Kasumi-1 (cell line): ENCODE measurements around the gene TTF2.
"Not testable (repeated sequence)": the region's sequence is repeated elsewhere in the genome, so short reads cannot be mapped to it uniquely, and the experiment has no call there.

Source experiments
- DNase-seq, 2 experiments: peaks; one replicate each; lab custom pipeline; 2025; lab: John Stamatoyannopoulos, UW

Gene TTF2

DNA sequence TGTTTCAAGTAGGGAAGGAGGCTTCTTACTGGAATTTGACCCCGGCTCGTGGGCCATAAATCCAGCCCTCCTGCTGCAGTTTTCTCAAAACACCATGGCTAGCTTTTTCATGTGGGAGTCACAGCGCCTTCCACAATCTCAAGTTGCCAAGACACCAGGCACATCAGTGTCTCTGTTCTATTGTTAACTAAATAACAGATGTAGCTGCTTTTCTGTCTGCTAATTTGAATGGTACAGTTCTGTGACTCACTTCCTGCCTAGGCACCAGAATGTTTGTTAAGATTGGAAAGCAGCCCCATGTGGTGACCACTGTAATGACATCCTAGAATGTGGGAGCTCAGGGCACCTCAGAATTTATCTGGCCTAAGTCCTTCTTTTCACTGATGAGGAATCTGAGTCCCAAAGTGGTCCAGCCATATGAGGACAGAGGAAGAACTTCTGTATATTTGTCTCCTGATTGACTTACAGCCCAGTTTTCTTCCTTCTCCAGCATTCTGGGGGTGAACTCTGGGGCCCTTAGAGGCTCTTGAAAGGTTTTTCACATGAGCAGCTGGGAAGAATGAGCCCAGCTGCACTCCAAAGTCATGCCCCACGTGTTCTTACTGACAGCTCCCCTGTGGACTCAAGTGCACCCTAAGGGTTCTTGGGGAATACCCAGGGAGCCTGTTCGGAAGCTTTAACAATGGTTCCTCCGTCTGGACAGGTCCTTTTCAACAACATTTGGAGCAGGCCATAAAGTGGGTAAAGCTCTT, 33.9 kb downstream of the TTF2 start:
- peak; percentile 62 to 66 for DNase-seq

DNA sequence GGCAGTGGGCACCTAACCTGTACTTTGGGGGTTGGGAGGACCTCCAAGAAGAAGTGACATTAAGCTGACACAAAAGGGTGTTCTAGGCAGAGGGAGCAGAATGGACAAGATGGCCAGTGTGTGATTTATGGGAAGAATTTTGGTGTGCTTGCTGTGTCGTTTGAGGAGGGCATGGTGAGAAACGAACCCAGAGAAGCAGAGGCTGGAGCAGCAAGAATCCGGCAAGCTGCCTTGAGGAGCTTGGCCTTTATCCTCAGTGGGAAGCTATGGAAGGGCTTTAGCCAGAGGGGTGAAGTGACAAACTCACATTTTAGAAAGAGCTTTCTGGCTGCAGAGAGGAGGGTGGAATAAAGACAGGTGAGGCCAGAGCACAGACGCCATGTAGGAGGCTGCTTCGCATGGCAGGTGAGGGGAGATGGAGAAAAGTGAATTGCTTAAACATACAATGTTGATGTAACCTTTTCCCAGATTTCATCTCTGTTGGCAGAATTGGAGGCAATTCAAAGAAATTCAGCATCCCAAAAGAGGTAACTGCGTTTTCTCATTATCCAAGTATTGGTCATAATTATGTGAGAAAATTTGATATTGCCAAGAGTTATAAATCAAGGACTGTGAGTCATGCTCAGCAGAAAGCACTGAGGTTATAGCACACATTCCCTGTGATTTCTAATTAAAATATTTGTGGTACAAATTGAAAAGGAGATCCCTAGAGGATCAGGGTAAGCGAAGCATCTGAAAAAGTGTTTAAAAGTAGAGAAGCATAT, 34.9 kb downstream of the TTF2 start:
- DNase-seq, result no peak

DNA sequence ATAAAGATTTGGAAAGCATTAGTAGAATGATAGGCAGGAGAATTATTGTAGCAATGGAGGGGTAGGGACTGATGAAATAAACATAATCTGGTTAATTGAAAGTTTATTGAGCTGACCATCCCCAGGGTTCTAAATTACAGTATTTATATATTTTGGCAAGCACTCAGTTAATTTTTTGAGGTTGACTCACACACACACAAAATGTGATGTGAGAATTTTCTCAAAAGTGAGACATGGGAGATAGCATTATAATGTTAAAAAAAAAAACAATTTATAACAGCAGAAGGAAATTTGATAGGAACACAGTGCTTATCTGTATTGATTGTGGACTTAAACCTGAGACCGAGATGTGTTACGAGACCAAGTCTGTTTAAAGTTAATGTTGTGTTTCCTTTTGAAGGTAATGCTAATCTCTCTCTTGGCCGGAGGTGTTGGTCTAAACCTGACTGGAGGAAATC, 36.9 kb downstream of the TTF2 start:
- no peak for DNase-seq

DNA sequence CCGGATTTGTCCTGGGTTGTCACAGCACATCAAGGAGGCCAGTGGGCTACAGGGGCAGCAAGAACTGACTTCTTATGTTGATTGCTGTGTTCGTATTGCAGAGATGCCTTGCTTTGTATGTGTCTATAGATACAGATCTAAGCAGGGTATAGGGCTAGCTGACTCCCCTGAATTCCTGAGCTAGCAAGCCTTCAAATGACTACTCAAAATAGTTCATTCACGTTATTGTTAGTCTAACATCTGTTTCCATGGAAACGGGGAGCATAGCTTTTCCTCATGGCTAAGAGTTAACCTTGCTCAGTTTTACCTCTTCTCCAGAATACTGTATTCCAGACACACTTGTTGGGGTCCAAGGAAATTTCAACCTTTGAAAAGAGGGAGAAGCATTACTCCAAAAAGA, 37.3 kb downstream of the TTF2 start:
- no peak for DNase-seq

DNA sequence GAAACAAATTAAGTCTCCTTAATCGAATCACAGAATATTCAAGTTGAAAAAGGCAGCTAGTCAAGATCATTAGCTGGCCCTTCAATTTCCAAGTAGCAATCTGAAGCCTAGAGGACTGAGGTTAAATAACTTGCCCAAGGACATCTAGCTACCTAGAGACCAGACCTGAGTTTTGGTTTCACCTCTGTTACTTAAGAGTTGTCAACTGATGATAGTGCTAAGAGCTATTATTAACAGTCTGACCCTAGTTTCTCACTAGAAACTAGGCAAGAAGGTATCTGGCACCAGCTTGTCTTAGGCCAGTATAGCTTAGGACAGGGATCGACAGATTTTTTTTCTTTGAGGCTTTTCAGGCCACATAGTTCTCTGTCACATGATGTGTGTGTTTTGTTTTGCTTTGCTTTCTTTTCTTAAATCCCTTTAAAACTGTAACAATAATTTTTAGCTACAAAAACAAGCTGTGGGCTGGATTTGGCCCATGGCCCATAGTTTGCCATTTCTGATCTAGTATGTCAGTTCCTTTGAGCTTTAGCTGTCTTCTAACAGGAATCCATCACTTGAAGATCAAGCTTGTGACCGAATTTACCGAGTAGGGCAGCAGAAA, 38.3 kb downstream of the TTF2 start:
- no peak for DNase-seq

DNA sequence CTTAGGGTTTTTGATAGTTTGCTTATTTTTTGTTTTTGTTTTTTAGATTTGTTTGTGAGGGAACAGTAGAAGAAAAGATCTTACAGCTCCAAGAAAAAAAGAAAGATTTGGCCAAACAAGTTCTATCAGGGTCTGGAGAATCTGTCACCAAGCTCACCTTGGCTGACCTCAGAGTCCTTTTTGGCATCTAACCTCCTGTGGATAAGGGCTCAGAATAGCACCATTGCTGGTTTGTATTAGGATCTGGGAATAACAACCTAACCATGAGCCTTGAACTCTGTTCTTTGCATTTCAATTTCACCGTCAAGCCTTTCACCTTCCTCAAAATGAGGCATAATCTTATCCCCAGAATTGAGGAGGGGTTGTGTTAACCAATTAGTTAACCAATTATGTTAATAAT, 41.2 kb downstream of the TTF2 start:
- no peak for DNase-seq

DNA sequence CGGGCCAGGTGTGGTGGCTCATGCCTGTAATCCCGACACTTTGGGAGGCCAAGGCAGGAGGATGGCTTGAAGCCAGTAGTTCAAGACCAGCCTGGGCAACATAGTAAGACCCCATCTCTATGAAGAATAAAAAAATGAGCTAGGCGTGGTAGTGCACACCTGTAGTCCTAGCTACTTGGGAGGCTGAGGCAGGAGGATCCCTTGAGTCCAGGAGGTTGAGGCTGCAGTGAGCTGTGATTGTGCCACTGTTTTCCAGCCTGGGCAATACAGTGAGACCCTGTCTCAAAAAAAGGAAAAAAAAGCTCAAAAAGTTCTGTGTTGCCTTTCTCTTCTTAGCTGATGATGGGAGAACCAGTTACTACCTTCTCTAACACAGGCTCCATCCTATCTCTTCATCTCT, 41.7 kb downstream of the TTF2 start:
- not testable (repeated sequence) for DNase-seq

DNA sequence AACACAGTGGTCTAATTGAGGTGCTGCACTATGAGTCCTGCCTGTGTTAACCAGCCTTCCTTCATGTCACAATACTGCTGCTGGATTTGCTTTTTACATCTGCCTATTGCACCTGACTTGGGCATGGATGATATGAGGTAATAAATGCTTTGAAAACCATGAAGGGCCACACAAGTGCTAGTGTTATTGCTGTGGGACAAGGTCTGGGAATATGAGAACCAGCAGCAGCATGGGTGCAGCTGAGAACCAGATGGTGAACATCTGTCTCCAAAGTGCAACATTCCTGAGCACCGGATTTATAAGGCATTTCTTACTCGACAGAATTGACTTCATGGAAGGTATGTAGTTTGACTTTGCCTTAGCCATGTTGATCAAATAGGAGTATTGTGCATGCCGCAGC, 44.9 kb downstream of the TTF2 start:
- DNase-seq, result no peak

DNA sequence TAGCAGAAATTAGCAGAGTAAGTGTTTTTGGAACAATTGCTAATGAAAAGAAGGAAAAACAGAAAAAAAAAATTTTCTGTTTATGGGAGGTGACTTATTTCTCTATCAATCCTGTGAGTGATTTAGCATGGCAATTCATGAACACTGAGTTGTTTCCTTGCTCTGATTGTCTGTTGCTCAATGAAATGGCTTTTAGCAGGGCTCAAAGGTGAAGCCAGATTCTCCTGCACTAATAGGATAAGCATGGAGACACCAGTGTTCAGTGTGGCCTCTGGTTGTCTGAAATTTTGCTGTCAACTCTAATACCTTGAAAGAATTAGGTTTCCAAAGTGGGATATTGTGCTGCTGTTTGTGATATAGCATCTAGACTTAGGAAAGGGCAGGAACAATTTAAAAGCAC, 45.6 kb downstream of the TTF2 start:
- DNase-seq, result no peak

DNA sequence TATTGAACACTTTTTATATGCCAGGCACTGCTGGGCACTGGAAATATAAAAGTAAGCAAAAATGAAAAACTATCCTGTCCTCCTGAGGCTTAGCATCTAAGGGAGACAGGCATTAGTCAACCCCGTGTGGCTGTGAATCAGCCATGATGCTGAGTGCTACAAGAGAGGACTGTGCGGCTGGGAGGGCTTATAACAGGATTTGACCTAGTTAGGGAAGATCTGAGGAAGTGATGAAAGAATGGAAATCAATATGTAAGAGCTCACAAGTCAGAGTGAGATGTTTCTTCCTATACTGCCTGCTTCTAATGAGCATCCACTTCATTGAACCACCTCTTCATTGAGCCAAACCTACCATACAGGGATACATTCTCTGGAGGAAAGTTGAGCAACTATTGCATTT, 46.4 kb downstream of the TTF2 start:
- no peak for DNase-seq

DNA sequence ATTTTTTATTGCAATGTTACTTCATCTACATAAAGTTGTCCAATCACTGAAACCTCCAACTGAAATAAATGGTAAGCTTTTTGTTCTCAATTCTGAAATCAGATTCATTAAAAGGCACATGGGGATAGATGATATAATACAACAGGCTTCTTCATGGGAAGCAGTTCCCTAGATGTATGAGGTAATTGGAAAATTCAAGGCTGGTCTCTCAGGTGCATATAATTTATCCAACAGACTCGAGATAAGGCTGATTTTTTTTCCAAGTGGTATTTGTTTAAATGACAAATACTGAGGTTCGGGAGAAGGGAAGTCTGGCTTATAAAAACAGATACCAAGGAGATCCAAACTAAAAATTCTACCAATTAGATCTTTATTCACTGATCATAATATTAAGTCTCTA, 47.2 kb downstream of the TTF2 start:
- no peak for DNase-seq

DNA sequence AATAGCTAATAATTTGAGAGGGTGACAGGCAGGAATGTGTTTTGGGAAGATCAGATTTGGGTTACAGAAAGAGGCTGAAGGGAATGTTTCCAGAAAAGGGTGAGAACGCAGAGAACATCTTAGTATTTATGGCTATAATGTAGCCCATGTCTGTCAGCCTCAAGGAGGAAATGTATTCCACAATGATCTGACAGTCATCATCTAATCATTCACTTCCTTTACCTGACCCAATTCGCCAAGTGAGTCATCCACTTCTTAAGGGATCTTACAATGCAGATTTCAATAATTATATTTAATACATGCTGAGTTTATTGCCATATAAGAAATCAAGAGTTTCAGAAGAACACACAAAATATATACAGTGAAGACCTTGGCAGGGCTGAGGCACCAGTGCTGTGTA, 50.6 kb downstream of the TTF2 start:
- no peak for DNase-seq

DNA sequence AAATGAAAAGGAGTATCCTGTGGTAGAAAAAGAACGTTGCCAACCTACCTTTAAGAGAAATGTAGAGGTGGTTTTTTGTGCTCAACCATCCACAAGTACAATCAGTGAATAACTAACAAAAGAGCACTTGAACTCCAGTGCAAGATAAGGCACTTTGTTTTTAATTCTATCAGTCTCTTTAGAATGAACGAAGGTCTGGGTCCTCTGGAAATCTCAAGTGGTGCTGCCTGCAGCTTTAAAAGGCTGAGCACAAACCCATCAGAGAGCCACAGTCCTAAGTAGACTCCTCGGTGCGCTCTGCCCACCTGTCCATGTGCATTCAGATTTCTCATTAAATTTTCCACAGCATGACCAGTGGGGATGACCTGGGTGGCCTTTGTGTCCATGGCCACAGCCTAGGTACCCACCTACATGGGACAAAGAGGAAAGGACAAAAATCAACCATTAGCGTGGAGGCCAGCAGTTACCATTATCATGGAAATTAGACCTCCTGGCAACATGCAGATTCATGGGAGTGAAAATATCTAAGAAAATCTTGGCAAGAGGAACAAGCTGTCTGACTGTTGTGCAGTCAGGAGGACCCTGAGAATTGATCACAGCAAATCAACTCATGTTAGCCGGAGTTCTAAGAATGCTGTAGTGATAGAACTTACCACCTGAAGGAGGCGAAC, 52.1 kb downstream of the TTF2 start:
- DNase-seq, result no peak

DNA sequence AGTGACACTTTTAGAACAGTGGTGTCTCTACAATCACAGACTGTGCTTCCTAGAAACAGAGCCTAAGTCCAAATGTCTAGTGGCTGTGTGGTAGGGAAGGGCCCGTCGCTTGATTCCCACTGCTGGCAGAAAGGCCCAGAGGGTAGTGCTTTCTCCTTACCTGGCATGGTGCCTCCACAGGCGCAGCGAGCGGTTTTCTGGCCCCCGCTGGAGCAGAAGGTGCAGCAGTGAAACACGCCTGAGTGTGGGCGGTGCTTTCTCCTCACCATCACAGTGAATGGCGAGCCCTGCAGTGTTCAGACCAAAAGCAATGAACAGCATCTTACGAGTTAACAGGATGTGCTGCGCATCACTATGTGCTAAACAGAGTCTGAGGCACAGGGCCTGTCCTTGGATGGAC, 53.1 kb downstream of the TTF2 start:
- no peak for DNase-seq

DNA sequence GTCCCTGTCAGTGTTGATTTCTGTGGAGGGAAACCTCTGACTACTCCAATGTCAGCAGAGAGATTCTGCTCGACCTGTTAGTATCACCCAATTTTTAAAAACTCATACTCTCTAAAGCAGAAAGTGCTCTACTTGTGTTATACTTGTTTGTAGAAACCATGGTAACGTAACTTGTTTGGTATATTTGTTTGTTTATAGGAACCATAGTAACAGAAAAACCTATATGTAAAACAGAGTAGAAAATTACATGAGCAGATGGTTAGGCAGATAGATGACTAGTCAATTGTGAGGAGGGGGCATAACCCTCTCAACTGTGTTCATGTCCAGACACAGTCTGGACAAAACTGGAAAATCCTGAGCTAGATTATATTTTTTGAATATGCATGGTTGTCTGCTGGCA, 54.8 kb downstream of the TTF2 start:
- DNase-seq, result no peak

DNA sequence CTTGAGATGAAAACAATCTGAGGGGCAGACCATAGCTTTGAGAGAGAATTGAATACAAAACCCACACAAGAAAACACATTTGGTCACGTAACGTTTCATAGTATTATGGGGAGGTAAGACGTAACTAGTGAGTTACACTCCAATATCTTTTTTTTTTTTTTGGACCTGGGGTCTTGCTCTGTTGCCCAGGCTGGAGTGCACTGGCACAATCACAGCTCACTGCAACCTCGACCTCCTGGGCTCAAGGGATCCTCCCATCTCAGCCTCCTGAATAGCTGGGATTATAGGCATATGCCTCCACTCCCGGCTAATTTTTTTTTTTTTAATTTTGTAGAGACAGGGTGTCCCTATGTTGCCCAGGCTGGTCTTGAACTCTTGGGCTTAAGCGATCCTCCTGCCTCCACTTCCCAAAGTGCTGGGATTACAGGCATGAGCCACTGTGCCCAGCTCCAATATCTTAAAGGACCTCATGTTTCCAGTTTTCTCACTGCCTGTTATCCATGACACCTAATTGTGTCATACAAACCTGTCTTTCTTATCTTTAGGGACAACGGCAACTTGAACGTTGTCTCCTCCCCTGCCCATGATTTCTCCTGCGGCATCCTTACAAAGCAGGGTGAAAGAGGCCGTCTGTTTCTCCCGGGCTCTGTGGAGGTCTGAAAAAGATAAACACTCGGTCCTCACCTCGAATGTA, 56.1 kb downstream of the TTF2 start:
- no peak for DNase-seq

DNA sequence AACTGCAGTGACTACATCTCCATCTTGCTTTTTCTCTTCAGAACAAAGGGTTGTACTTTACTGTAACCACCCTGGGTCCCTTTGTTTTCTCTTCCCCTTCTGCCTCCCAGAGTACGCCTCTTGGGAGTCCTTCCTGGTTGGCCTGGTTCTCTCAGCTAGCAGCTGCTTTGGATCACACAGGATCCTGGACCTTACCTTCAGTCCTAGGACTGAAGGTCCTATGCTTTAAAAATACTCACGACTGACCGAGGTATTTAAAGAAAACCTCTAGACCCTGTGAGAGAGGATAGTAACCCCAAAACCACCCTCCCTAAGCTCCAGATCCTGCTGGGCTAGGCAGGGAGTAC, 56.6 kb downstream of the TTF2 start:
- DNase-seq, result no peak

DNA sequence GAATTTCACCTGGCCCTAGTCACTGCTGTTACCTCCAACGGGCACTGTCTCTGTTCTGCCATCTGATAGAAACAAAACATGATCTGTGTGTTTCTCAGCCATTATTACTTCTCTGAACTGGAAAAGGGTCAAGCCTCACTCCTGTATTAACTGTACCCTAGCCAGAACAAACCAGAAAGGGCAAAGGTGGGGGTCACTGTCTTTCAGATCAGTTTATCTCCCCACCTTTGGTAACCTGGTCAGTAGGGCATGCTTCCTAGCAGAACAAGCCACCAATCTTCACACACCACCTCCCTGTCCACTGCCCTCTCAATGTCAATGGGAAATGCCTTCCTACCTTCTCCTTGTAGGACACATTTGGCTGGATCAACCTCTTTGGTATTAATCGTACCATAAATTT, 57.6 kb downstream of the TTF2 start:
- DNase-seq, result no peak

DNA sequence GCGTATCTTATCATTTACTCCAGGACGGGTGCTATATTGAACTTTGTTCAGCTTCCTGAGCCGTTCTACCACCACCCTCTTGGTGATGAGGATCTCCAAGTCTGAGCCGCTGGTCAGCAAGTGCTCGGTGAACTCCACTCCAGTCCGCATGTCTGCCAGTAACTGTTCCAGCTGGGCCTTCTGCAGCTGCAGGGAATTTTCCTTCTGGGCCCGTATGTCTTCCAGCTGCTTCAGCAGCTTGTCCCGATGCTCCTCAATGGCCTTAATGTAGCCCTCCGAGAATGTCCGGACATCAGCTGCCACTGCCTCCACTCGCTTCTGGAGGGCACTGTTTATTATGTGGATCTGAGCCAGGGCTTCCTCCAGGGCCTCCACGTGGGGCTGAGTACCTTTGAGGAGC, 58.0 kb downstream of the TTF2 start:
- DNase-seq, result no peak

DNA sequence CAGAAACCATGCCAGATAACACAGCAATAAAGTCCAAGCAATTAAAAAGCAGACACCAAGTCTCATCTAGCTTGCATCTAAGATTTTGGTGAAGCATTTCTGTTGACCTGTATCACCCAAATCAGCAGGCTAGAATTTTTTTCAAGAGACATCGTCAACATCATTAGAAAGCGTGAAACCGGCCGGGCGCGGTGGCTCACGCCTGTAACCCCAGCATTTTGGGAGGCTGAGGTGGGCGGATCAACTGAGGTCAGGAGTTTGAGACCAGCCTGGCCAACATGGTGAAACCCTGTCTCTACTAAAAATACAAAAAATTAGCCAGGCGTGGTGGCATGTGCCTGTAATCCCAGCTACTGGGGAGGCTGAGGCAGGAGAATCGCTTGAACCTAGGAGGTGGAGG, 59.0 kb downstream of the TTF2 start:
- not testable (repeated sequence) for DNase-seq

DNA sequence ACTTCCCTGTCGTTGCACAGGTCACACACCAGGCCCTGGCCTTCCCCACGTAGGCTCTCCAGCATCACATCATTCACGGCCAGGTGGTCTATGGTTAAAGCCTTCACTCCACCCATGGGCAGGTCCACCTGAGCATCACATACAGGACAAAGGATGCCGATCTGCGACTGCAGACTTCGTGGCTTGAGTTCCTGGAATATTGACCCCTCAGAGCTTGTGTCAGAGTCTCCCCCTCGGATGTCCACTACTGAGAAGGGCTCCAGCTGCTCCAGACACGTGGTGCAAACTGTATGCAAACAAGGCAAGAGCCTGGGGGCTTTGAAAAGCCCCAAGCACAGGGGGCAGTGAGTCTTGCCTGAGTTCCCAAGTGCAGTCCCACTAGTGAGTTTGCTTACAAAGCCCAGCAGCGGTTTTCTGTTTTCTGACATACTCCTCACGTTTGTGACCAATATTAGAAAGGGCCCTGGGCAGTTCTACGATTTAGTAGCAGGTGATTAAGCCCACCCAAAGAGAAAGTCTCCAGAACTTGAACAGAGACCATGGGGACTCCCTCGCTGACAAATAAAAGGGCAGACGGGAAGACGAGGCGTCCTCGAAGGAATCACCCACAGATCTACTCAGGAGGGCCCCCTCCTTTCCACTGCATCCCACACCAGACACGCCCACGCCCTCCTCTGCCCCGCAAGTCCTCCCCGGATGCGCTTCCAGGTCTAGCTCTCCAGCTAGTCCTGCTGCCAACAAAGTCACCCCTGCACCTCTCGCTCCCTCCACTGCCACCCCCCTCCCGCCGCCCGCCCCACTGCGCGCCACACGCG, 60.9 kb downstream of the TTF2 start:
- DNase-seq, result peak; percentile 58 to 79
